Endothelial cell (in vitro differentiated cells): ENCODE results near the gene FMN1. TPM values are rescaled to one million over a fixed set of nuclear protein-coding genes. Genes with fewer than 3 reads are reported as not detected.

Experiments
- DNase-seq: peaks from one replicate; pipeline ENCODE4 v3.0.0; 2021; ENCODE audit warnings: low spot score
- H3K27ac Mint-ChIP-seq: one replicate; pipeline ENCODE4 v1.8.0; 2021; ENCODE audit warnings: mixed read lengths, inconsistent platforms; ENCODE audit not compliant: unreplicated experiment
- H3K27me3 Mint-ChIP-seq: one replicate; pipeline ENCODE4 v1.8.0; 2021; ENCODE audit warnings: mild to moderate bottlenecking, moderate library complexity, mixed read lengths, inconsistent platforms; ENCODE audit not compliant: unreplicated experiment
- H3K36me3 Mint-ChIP-seq: one replicate; pipeline ENCODE4 v1.8.0; 2021; ENCODE audit warnings: mild to moderate bottlenecking, low read depth, mixed read lengths, inconsistent platforms; ENCODE audit not compliant: unreplicated experiment
- H3K4me1 Mint-ChIP-seq: one replicate; pipeline ENCODE4 v1.8.0; 2021; ENCODE audit warnings: mild to moderate bottlenecking, mixed read lengths, inconsistent platforms; ENCODE audit not compliant: unreplicated experiment
- H3K4me3 Mint-ChIP-seq: one replicate; pipeline ENCODE4 v1.8.0; 2021; ENCODE audit warnings: mild to moderate bottlenecking, mixed read lengths, inconsistent platforms; ENCODE audit not compliant: unreplicated experiment
- H3K9me3 Mint-ChIP-seq: one replicate; pipeline ENCODE4 v1.8.0; 2021; ENCODE audit warnings: mixed read lengths, inconsistent platforms; ENCODE audit not compliant: unreplicated experiment
- CTCF ChIP-seq: fragments of 200-600 bp; sonication (generic); IDR thresholded peaks from one replicate; pipeline ENCODE4 v1.5.0; 2021; ENCODE audit warnings: antibody characterized with exemption; ENCODE audit not compliant: unreplicated experiment
- total RNA-seq: library from RNA; stranded (reverse); fragmentation: NEBNext Ultra II Directional; extraction: Animal tissue kit (Norgen Biotek cat#: 25700); gene quantifications from one replicate; pipeline ENCODE4 v1.2.1, GENCODE V29; 2021; ENCODE audit not compliant: unreplicated experiment

FMN1 gene
- total RNA-seq, 1 donor from 2014 or later = 1.3 TPM

- H3K4me1 Mint-ChIP-seq = no peaks in the 10 kb centered on the region
Observed at GRCh38 chr15:32829436-32829835, 365.1 kb downstream of the FMN1 start.

GRCh38 chr15:32828507-32829186, 365.9 kb downstream of the FMN1 start:
- no peak for TF ChIP-seq CTCF

More at GRCh38 chr15:32829436-32829835, 365.1 kb downstream of the FMN1 start:
- TF ChIP-seq CTCF = no peak
- Mint-ChIP-seq H3K27me3 (no peaks in the 10 kb centered on the region), H3K4me3 (no peak overlapping the region), H3K9me3 (no peaks in the 10 kb centered on the region), H3K27ac (no peak overlapping the region), H3K36me3 (no peaks in the 10 kb centered on the region)
- DNase-seq = no peak

GRCh38 chr15:32826685-32827084, 367.8 kb downstream of the FMN1 start:
- H3K4me1 Mint-ChIP-seq = no peaks in the 10 kb centered on the region
- no peak overlapping the region for H3K4me3 Mint-ChIP-seq
- no peaks in the 10 kb centered on the region for H3K9me3 Mint-ChIP-seq
- H3K27ac Mint-ChIP-seq = no peak overlapping the region
- DNase-seq = no peak
- no peak for TF ChIP-seq CTCF
- H3K27me3 Mint-ChIP-seq = no peaks in the 10 kb centered on the region
- H3K36me3 Mint-ChIP-seq = no peaks in the 10 kb centered on the region

More at GRCh38 chr15:32828507-32829186, 365.9 kb downstream of the FMN1 start:
- no peak overlapping the region for H3K4me3 Mint-ChIP-seq
- H3K9me3 Mint-ChIP-seq = no peaks in the 10 kb centered on the region
- H3K4me1 Mint-ChIP-seq = no peaks in the 10 kb centered on the region
- no peak overlapping the region for H3K27ac Mint-ChIP-seq
- no peaks in the 10 kb centered on the region for H3K27me3 Mint-ChIP-seq
- H3K36me3 Mint-ChIP-seq = no peaks in the 10 kb centered on the region
- DNase-seq = no peak

GRCh38 chr15:32825219-32825618, 369.3 kb downstream of the FMN1 start:
- H3K27me3 Mint-ChIP-seq = no peaks in the 10 kb centered on the region
- no peak for DNase-seq
- no peaks in the 10 kb centered on the region for H3K36me3 Mint-ChIP-seq
- H3K4me3 Mint-ChIP-seq = no peak overlapping the region
- H3K9me3 Mint-ChIP-seq = no peaks in the 10 kb centered on the region
- no peak for TF ChIP-seq CTCF
- no peaks in the 10 kb centered on the region for H3K4me1 Mint-ChIP-seq
- H3K27ac Mint-ChIP-seq = no peak overlapping the region

GRCh38 chr15:32824777-32825176, 369.7 kb downstream of the FMN1 start:
- Mint-ChIP-seq H3K27ac (no peak overlapping the region), H3K9me3 (no peaks in the 10 kb centered on the region), H3K36me3 (no peaks in the 10 kb centered on the region), H3K4me3 (no peak overlapping the region), H3K27me3 (no peaks in the 10 kb centered on the region), H3K4me1 (no peaks in the 10 kb centered on the region)
- no peak for TF ChIP-seq CTCF
- no peak for DNase-seq
